GM23248 (cell line): ENCODE results near the gene COL6A1. TPM values are rescaled to one million over a fixed set of nuclear protein-coding genes. Genes with fewer than 3 reads are reported as not detected.

Source experiments
- DNase-seq: peaks from one replicate; pipeline ENCODE4 v3.0.0-alpha.2; 2015
- H2AFZ ChIP-seq: fragments of 200-600 bp; sonication (generic); 2 replicates; pipeline ENCODE4 v1.6.1; 2016; ENCODE audit warnings: antibody characterized with exemption
- H3F3A ChIP-seq: fragments of 200-600 bp; sonication (generic); 2 replicates; pipeline ENCODE4 v1.6.1; 2016; ENCODE audit warnings: mild to moderate bottlenecking, antibody characterized with exemption, mixed run types; ENCODE audit not compliant: insufficient read depth
- H3K27ac ChIP-seq: fragments of 200-600 bp; sonication (generic); 2 replicates; pipeline ENCODE4 v1.5.1; 2016; ENCODE audit warnings: mild to moderate bottlenecking
- H3K27me3 ChIP-seq: fragments of 200-600 bp; sonication (generic); replicated peaks from 2 replicates; pipeline ENCODE4 v1.6.1; 2016; ENCODE audit warnings: mild to moderate bottlenecking; ENCODE audit not compliant: insufficient read depth
- H3K36me3 ChIP-seq: fragments of 200-600 bp; sonication (generic); 2 replicates; pipeline ENCODE4 v1.6.1; 2016; ENCODE audit warnings: low read depth, mild to moderate bottlenecking
- H3K4me1 ChIP-seq: fragments of 200-600 bp; sonication (generic); 2 replicates; pipeline ENCODE4 v1.6.1; 2016; ENCODE audit warnings: mild to moderate bottlenecking; ENCODE audit not compliant: insufficient read depth
- H3K4me2 ChIP-seq: fragments of 200-600 bp; sonication (generic); one replicate; pipeline ENCODE4 v1.6.1; 2016; ENCODE audit warnings: mild to moderate bottlenecking; ENCODE audit not compliant: unreplicated experiment
- H3K4me3 ChIP-seq: fragments of 200-600 bp; sonication (generic); 2 replicates; pipeline ENCODE4 v1.5.1; 2016; ENCODE audit warnings: mild to moderate bottlenecking
- H3K79me2 ChIP-seq: fragments of 200-600 bp; sonication (generic); 2 replicates; pipeline ENCODE4 v1.6.1; 2016; ENCODE audit warnings: mild to moderate bottlenecking; ENCODE audit not compliant: insufficient read depth
- H3K9ac ChIP-seq: fragments of 200-600 bp; sonication (generic); 2 replicates; pipeline ENCODE4 v1.6.1; 2016; ENCODE audit warnings: mild to moderate bottlenecking
- H3K9me2 ChIP-seq: fragments of 200-600 bp; sonication (generic); 2 replicates; pipeline ENCODE4 v1.6.1; 2016; ENCODE audit warnings: mixed run types, mild to moderate bottlenecking, moderate library complexity; ENCODE audit not compliant: insufficient read depth
- H3K9me3 ChIP-seq: fragments of 200-600 bp; sonication (generic); one replicate; pipeline ENCODE4 v1.6.1; 2017; ENCODE audit warnings: low read depth
- H4K20me1 ChIP-seq: fragments of 200-600 bp; sonication (generic); 2 replicates; pipeline ENCODE4 v1.6.0; 2016; ENCODE audit not compliant: insufficient read depth
- EZH2 ChIP-seq: fragments of 200-600 bp; sonication (generic); IDR thresholded peaks from 2 replicates; pipeline ENCODE4 v1.6.1; 2018; ENCODE audit warnings: antibody characterized with exemption, mild to moderate bottlenecking; ENCODE audit not compliant: insufficient read depth, poor library complexity, severe bottlenecking
- EZH2phosphoT487 ChIP-seq: fragments of 200-600 bp; sonication (generic); IDR thresholded peaks from 2 replicates; pipeline ENCODE4 v1.6.1; 2018; ENCODE audit warnings: antibody characterized with exemption, moderate library complexity, mild to moderate bottlenecking, low read depth; ENCODE audit not compliant: insufficient read depth
- WGBS, 2 experiments: methylation state at CpG; one replicate each; pipeline ENCODE4 v1.1.6; 2015 to 2017; ENCODE audit warnings: low lambda C conversion rate in 2 of 2, low coverage in 1 of 2; ENCODE audit errors: missing lambda C conversion rate in 2 of 2; 5-methylcytosine and 5-hydroxymethylcytosine counted together
- in situ Hi-C: fragments of 300-500 bp; cut with MboI; formaldehyde crosslinking; loops from 2 replicates; pipeline ENCODE4 v1.15.0; 2020
- polyA plus RNA-seq: library from polyadenylated mRNA; unstranded; fragments of >200 nt; fragmentation: Nextera tagmentation; extraction: Ambion mirVana; gene quantifications from 2 replicates; pipeline ENCODE4 v1.2.1, GENCODE V29; 2016
- total RNA-seq: library from RNA; depleted of rRNA; stranded (reverse); fragments of >200 nt; shearing (Covaris generic); gene quantifications from 2 replicates; pipeline ENCODE4 v1.2.3, GENCODE V29; 2014

Gene COL6A1
- total and polyA plus RNA-seq, 2 experiments from 2014 or later, result 685 to 1,783 TPM

DNA sequence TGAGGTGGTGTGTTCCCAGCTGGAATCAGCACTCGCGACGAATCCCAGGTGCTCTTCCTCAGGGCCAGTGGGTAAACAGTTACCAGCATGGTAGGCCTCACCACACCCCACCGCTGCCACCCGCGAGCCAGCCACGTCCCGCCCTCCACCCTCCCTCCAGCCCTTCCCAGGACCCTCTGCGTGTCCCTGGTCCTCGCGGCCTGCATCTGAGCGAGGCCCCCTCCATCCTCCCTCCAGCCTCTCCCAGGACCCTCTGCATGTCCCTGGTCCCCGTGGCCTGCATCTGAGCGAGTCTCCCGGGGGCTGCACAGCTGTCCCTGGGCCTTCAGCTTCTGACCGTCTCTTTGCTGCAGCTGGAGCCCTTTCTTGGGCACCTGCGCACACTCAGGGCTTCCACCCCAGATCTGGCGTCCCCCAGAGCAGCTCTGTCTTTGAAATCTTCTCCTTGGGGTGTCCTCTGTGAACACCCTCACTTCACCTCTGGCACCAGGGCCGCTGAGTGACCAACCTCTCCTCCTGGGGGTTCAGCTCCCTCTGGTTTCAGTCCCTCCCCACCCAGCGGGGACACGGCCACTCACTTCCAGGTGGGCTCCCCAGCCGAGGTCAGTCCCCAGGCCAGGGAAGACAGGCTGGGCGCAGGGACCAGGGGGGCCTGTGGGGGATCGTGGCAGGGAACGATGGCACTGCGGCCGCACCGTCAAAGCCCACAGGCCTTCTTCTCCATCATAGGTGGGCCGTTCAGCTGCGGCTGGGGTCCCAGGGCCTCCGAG lies 58.5 kb downstream of the COL6A1 start:
- peak overlapping the region; percentile 85 for H3K27ac ChIP-seq
- no peaks in the 10 kb centered on the region for H3K9me2 ChIP-seq
- no peak overlapping the region for H3K4me2 ChIP-seq
- no peaks in the 10 kb centered on the region for H3K9me3 ChIP-seq
- H2AFZ ChIP-seq, result no peak overlapping the region
- no peak for DNase-seq
- H3K36me3 ChIP-seq, result no peaks in the 10 kb centered on the region
- H3K9ac ChIP-seq, result peak overlapping the region; percentile 75; the same call in 1 of the 2 replicates
- no peak overlapping the region for H3K4me3 ChIP-seq
- TF ChIP-seq EZH2phosphoT487 (no peak), EZH2 (no peak)
- no peaks in the 10 kb centered on the region for H3K27me3 ChIP-seq
- 88 to 90% methylated on average over 21 to 31 of the region's 31 CpGs for WGBS, 2 experiments
- in situ Hi-C loops, result no loop called here
- H3K4me1 ChIP-seq, result peaks cover 25% of the 10 kb centered on the region
- H3K79me2 ChIP-seq, result no peaks in the 10 kb centered on the region
- no peaks in the 10 kb centered on the region for H4K20me1 ChIP-seq
- peaks cover 16% of the 10 kb centered on the region for H3F3A ChIP-seq

DNA sequence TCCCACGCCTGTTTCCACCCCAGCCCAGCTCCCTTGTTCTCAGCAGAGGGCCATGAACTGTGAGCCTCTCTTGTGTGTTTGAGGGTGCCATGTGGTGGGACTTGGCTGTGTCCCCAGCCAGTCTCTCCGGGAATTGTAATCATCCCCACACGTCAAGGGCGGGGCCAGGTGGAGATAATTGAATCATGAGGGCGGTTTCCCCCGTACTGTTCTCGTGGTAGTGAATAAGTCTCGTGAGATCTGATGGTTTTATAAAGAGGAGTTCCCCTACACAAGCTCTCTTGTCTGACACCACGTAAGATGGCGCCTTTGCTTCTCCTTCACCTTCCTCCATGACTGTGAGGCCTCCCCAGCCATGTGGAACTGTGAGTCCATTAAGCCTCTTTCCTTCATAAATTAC lies 59.1 kb downstream of the COL6A1 start:
- 79 to 81% methylated on average over 10 of the region's 10 CpGs for WGBS, 2 experiments
- Histone ChIP-seq H3K9me2 (no peaks in the 10 kb centered on the region), H3F3A (peaks cover 22% of the 10 kb centered on the region), H2AFZ (no peak overlapping the region), H3K27me3 (no peaks in the 10 kb centered on the region), H3K4me2 (no peak overlapping the region), H3K9me3 (no peaks in the 10 kb centered on the region), H3K27ac (no peak overlapping the region), H3K9ac (no peak overlapping the region), H3K36me3 (no peaks in the 10 kb centered on the region), H3K79me2 (no peaks in the 10 kb centered on the region), H3K4me3 (no peak overlapping the region), H3K4me1 (peaks cover 25% of the 10 kb centered on the region), H4K20me1 (no peaks in the 10 kb centered on the region)
- no peak for DNase-seq
- in situ Hi-C loops, result no loop called here
- TF ChIP-seq EZH2phosphoT487 (no peak), EZH2 (no peak)

DNA sequence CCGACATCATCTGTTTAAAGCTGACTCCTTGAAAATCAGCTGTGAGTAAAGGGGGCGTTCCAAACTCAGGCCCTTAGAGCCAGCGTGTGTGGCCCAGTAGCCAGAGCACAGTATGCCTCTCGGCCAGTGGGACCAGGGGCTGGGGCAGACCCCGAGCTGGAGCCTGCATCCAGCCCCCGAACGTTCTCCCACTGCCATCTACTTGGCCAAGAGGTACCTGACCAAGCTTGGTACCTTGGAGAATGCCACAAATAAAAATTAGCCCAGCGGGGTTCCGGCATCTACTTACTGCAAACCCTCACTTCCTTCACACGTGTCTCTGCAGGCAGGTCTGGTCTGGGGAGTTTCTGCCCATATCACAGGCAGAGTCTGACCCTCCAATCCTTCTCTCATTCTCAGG lies 59.6 kb downstream of the COL6A1 start:
- H2AFZ ChIP-seq, result no peak overlapping the region
- no peaks in the 10 kb centered on the region for H3K9me3 ChIP-seq
- TF ChIP-seq EZH2phosphoT487 (no peak), EZH2 (no peak)
- H3K36me3 ChIP-seq, result no peaks in the 10 kb centered on the region
- DNase-seq, result no peak
- H3K27me3 ChIP-seq, result no peaks in the 10 kb centered on the region
- no peaks in the 10 kb centered on the region for H3K9me2 ChIP-seq
- no peak overlapping the region for H3K27ac ChIP-seq
- H3K4me1 ChIP-seq, result peaks cover 21% of the 10 kb centered on the region
- in situ Hi-C loops, result no loop called here
- no peak overlapping the region for H3K9ac ChIP-seq
- no peak overlapping the region for H3K4me2 ChIP-seq
- no peaks in the 10 kb centered on the region for H4K20me1 ChIP-seq
- WGBS, 2 experiments, result 91 to 93% methylated on average over 10 of the region's 10 CpGs
- H3K79me2 ChIP-seq, result no peaks in the 10 kb centered on the region
- peaks cover 27% of the 10 kb centered on the region for H3F3A ChIP-seq
- H3K4me3 ChIP-seq, result no peak overlapping the region

DNA sequence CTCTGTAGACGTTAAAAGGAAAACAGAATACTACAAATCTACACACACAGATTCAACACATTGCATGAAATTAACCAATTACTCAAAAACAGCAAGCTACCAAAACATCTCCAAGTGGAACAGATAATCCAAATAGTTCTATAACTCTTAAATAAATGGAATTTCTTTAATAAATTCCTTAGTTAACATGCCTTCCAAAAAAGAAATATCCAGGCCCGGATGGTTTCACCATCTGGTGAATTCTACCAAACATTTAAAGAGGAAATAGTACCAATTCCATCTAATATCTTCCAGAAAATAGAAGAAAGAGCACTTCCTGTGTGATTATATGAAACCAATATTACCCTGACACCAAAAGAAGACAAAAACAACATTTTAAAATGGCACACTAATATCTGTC lies 63.6 kb downstream of the COL6A1 start:
- TF ChIP-seq EZH2 (no peak), EZH2phosphoT487 (no peak)
- Histone ChIP-seq H3K9me2 (no peaks in the 10 kb centered on the region), H3K9me3 (no peaks in the 10 kb centered on the region), H3K79me2 (no peaks in the 10 kb centered on the region), H3K4me3 (no peak overlapping the region), H3K4me1 (peaks cover 13% of the 10 kb centered on the region), H2AFZ (peak overlapping the region; percentile 17; the same call in 1 of the 2 replicates), H3K27me3 (no peaks in the 10 kb centered on the region), H3K9ac (no peak overlapping the region), H3K27ac (no peak overlapping the region), H3K36me3 (no peaks in the 10 kb centered on the region), H3F3A (peaks cover 44% of the 10 kb centered on the region), H4K20me1 (no peaks in the 10 kb centered on the region), H3K4me2 (no peak overlapping the region)
- WGBS, 2 experiments, result 9 to 23% methylated on average over 2 of the region's 2 CpGs
- in situ Hi-C loops, result no loop called here
- DNase-seq, result no peak
